Natural killer cell (primary cell): ENCODE measurements around the gene PTCD1. TPM values are rescaled to one million over a fixed set of nuclear protein-coding genes. Genes with fewer than 3 reads are reported as not detected.

Experiments
- ATAC-seq, 3 donors: fragments of 150-1000 bp in 2 of 3; fragments of 200-7000 bp in 1 of 3; cut with Tn5 transposase; 1 replicate in 1 of 3; 2 replicates in 2 of 3; pipeline ENCODE4 v1.10.0; 2021; ENCODE audit warnings: mild to moderate bottlenecking in 2 of 3, moderate library complexity in 2 of 3
- DNase-seq, 2 donors: peaks; one replicate each; pipeline versions ENCODE4 v3.0.0 to v3.0.0-alpha.2; 2013 to 2021; ENCODE audit warnings: mixed read lengths in 1 of 2
- H3K27ac ChIP-seq: one replicate; pipeline ENCODE4 v1.5.1; 2013; ENCODE audit warnings: mild to moderate bottlenecking, low read length
- H3K27me3 ChIP-seq: one replicate; pipeline ENCODE4 v1.6.1; 2013; ENCODE audit warnings: low read length; ENCODE audit not compliant: control insufficient read depth, insufficient read depth
- H3K36me3 ChIP-seq: one replicate; pipeline ENCODE4 v1.6.1; 2013; ENCODE audit warnings: low read length; ENCODE audit not compliant: control insufficient read depth, insufficient read depth
- H3K4me1 ChIP-seq: one replicate; pipeline ENCODE4 v1.6.1; 2013; ENCODE audit warnings: low read length; ENCODE audit not compliant: control insufficient read depth, insufficient read depth
- H3K4me3 ChIP-seq: one replicate; pipeline ENCODE4 v1.5.1; 2013; ENCODE audit warnings: low read length
- H3K9me3 ChIP-seq: one replicate; pipeline ENCODE4 v1.6.1; 2013; ENCODE audit warnings: low read length; ENCODE audit not compliant: control insufficient read depth, insufficient read depth
- H3K27ac Mint-ChIP-seq, 2 donors: one replicate each; pipeline ENCODE4 v1.8.0; 2022; ENCODE audit warnings: mild to moderate bottlenecking in 2 of 2, mixed read lengths in 2 of 2, moderate library complexity in 1 of 2
- H3K27me3 Mint-ChIP-seq, 2 donors: one replicate each; pipeline ENCODE4 v1.8.0; 2022; ENCODE audit warnings: low read depth in 2 of 2, mixed read lengths in 2 of 2
- H3K36me3 Mint-ChIP-seq: one replicate; pipeline ENCODE4 v1.8.0; 2022; ENCODE audit warnings: mixed read lengths
- H3K4me1 Mint-ChIP-seq, 2 donors: one replicate each; pipeline ENCODE4 v1.8.0; 2022; ENCODE audit warnings: mixed read lengths in 2 of 2
- H3K4me3 Mint-ChIP-seq: one replicate; pipeline ENCODE4 v1.8.0; 2022; ENCODE audit warnings: mild to moderate bottlenecking, moderate library complexity, mixed read lengths
- H3K9me3 Mint-ChIP-seq, 2 donors: one replicate each; pipeline ENCODE4 v1.8.0; 2022; ENCODE audit warnings: mixed read lengths in 2 of 2
- CTCF ChIP-seq: fragments of 200-600 bp; IDR thresholded peaks from one replicate; pipeline ENCODE4 v1.8.0; 2022; ENCODE audit warnings: antibody characterized with exemption
- WGBS: methylation state at CpG from one replicate; pipeline ENCODE4 v1.1.7; 2013; ENCODE audit warnings: missing lambda C conversion rate; ENCODE audit not compliant: insufficient coverage; 5-methylcytosine and 5-hydroxymethylcytosine counted together
- intact Hi-C: fragments of 100-400 bp; cut with micrococcal nuclease; formaldehyde crosslinking; loops from one replicate; pipeline ENCODE4 v1.14.2; 2022
- total RNA-seq, 4 donors: library from RNA; stranded (reverse); fragments of 120-200 nt in 1 of 4; gene quantifications; one replicate each; pipeline versions ENCODE4 v1.2.3 to v1.2.4, GENCODE V29; 2013 to 2022

Gene PTCD1
- total RNA-seq, 3 donors from 2014 or later (not counting 1 experiment from before 2014, with no cell fraction given): 5.3 to 6.6 (median 6.4) TPM

GRCh38 chr7:99469381-99470065 is 30.9 kb upstream of the PTCD1 start:
- ATAC-seq (no peak), DNase-seq (no peak)
- no peaks in the 10 kb centered on the region for H3K9me3 ChIP-seq
- H3K27me3 Mint-ChIP-seq: no peaks in the 10 kb centered on the region
- H3K27ac ChIP-seq: no peak overlapping the region
- H3K36me3 Mint-ChIP-seq: no peaks in the 10 kb centered on the region
- TF ChIP-seq CTCF: no peak
- H3K4me3 ChIP-seq: no peak overlapping the region
- peaks cover 34% of the 10 kb centered on the region for H3K4me1 ChIP-seq
- H3K4me1 Mint-ChIP-seq: peaks cover 30 to 33% of the 10 kb centered on the region in 2 donors
- 65% methylated on average over 23 of the region's 23 CpGs for WGBS
- H3K36me3 ChIP-seq: no peaks in the 10 kb centered on the region
- H3K27ac Mint-ChIP-seq: no peak overlapping the region
- H3K4me3 Mint-ChIP-seq: peak overlapping the region; percentile 40
- H3K9me3 Mint-ChIP-seq: no peaks in the 10 kb centered on the region
- intact Hi-C loops: no loop called here
- H3K27me3 ChIP-seq: no peaks in the 10 kb centered on the region

GRCh38 chr7:99468336-99468918 is 29.8 kb upstream of the PTCD1 start:
- Mint-ChIP-seq H3K36me3 (no peaks in the 10 kb centered on the region), H3K4me3 (no peak overlapping the region), H3K4me1 (peaks cover 36 to 37% of the 10 kb centered on the region in 2 donors), H3K27ac (no peak overlapping the region), H3K27me3 (no peaks in the 10 kb centered on the region), H3K9me3 (no peaks in the 10 kb centered on the region)
- WGBS: 93% methylated on average over 29 of the region's 29 CpGs
- peaks cover 5% of the 10 kb centered on the region for H3K36me3 ChIP-seq
- no peak for DNase-seq
- no peaks in the 10 kb centered on the region for H3K9me3 ChIP-seq
- intact Hi-C loops: no loop called here
- no peaks in the 10 kb centered on the region for H3K27me3 ChIP-seq
- ATAC-seq: no peak
- H3K27ac ChIP-seq: no peak overlapping the region
- peaks cover 29% of the 10 kb centered on the region for H3K4me1 ChIP-seq
- TF ChIP-seq CTCF: no peak
- no peak overlapping the region for H3K4me3 ChIP-seq

GRCh38 chr7:99465421-99465768 is 26.8 kb upstream of the PTCD1 start:
- 11% methylated on average over 9 of the region's 9 CpGs for WGBS
- Mint-ChIP-seq H3K27ac (peak overlapping the region; percentile 91 to 98), H3K9me3 (no peaks in the 10 kb centered on the region), H3K4me3 (peak overlapping the region; percentile 96), H3K27me3 (no peaks in the 10 kb centered on the region), H3K4me1 (peaks cover 22 to 33% of the 10 kb centered on the region in 2 donors), H3K36me3 (no peaks in the 10 kb centered on the region)
- H3K36me3 ChIP-seq: peaks cover 16% of the 10 kb centered on the region
- H3K9me3 ChIP-seq: no peaks in the 10 kb centered on the region
- no peak for TF ChIP-seq CTCF
- peaks cover 20% of the 10 kb centered on the region for H3K4me1 ChIP-seq
- DNase-seq (no peak), ATAC-seq (peak in 1 of 3 donors; percentile 0)
- intact Hi-C loops: no loop called here
- H3K27ac ChIP-seq: peak overlapping the region; percentile 69
- peak overlapping the region; percentile 78 for H3K4me3 ChIP-seq
- no peaks in the 10 kb centered on the region for H3K27me3 ChIP-seq
